ENCODE data around the gene SAYSD1.

Gene SAYSD1

DNA sequence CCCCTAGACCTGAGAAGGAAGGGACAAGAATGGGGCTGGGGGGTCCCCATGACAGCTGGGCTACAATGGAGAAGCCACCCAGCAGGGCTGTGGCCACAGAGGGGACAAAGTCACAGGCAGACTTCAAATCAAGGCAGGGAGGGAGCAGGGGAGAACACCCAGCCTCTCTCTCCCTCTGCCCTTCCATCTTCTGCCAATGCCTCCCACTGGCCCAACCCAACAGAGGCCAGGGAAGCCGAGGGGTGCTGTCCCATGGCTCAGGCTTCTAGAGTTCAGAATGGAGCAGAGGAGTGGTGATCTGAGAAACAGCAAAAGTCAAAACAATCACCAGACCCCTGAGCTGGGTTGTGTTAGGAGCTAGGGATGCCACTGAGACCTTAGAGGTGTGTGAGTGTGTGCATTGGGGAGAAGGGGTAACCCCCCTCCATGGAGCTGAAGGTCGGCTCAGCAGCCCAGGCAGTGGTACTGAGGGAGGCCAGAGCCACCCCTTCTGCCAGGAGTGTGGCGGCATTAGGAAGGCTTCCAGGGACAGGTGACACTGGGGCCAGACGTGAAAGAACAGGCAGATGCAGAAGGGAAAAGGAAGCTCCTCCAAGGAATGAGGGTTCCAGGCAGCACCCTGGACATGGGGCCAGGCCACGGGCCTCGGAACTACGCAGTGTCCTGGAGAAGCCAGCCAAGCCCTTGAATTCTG lies 54.4 kb downstream of the SAYSD1 start:
- Mint-ChIP-seq H3K4me3 (no peak overlapping the region), H3K27ac (no peak overlapping the region), H3K4me1 (ENCODE audit: low read depth) (no peaks in the 10 kb centered on the region), H3K9me3 (ENCODE audit: low read depth) (no peaks in the 10 kb centered on the region), H3K27me3 (peaks cover 1% of the 10 kb centered on the region), H3K36me3 (no peaks in the 10 kb centered on the region)

DNA sequence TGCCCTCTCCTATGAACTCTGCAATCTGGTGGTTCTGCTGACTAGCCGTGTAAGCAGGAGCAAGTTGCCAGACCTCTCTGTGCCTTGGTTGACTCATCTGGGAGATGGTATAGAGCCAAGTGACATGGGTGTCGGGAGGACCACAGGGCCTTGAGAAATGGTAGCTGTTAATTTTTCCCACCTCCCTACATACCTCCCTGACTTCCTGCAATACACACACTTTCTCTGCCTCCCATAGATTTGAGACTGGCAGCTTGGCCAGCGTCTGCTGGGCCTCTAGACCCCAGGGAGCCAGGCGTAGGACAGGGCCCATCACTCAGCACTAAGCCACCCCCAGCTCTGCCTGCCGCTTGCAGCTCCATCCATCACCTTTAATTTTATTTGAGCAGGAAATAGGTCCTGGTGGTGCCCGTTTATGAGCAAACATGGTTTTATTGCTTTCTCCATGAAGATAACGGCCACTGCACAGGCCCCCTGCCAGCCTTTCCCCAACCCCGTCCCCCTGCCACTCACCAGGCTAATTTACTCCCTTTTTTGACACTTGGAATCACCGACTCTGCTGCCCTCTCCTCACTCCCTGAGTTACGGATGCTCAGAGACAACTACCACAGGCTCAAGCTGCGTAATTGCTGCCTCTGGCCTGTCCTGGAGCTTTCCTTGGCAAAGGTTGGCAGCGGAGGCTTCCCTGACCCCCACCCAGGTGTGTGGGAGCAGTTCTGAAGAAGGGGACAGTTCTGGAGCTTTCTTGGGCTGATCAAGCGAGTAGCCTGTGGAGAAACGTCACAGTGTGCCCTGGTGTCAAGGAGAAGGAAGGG lies 55.3 kb downstream of the SAYSD1 start:
- Mint-ChIP-seq H3K36me3 (no peaks in the 10 kb centered on the region), H3K9me3 (ENCODE audit: low read depth) (no peaks in the 10 kb centered on the region), H3K27ac (no peak overlapping the region), H3K4me3 (no peak overlapping the region), H3K27me3 (peaks cover 1% of the 10 kb centered on the region), H3K4me1 (ENCODE audit: low read depth) (no peaks in the 10 kb centered on the region)

DNA sequence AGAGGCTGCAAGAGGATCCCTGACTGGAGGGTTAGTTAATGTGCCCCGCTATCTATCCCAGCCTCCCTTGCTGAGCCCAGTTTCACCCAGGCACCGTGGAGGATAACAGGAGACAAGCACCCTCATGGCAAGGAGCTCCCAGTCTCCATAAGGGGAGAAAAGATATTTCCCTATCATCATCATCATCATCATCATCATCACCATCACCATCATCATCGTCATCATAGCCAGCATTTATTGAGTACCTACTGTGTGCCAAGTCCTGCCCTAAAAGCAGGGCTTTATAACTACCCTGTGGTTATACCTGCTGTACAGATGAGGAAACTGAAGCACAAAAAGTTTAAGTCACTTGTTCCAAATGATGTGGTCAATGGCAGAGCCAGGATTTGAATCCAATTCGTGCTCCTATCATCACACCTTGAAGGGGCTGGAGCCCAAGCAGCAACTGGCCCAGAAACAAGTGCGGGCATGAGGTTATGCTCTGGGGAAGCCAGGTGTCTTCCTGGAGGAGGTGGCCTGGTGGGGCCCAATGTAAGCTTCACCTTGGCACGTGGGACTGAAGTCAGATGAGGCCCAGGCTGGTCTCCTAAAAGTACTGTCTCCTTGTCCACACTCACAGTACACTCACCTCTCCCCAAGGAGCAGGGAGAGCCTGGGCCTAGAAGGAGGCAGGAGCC lies 56.4 kb downstream of the SAYSD1 start:
- no peaks in the 10 kb centered on the region for H3K36me3 Mint-ChIP-seq
- H3K9me3 Mint-ChIP-seq (ENCODE audit: low read depth): no peaks in the 10 kb centered on the region

DNA sequence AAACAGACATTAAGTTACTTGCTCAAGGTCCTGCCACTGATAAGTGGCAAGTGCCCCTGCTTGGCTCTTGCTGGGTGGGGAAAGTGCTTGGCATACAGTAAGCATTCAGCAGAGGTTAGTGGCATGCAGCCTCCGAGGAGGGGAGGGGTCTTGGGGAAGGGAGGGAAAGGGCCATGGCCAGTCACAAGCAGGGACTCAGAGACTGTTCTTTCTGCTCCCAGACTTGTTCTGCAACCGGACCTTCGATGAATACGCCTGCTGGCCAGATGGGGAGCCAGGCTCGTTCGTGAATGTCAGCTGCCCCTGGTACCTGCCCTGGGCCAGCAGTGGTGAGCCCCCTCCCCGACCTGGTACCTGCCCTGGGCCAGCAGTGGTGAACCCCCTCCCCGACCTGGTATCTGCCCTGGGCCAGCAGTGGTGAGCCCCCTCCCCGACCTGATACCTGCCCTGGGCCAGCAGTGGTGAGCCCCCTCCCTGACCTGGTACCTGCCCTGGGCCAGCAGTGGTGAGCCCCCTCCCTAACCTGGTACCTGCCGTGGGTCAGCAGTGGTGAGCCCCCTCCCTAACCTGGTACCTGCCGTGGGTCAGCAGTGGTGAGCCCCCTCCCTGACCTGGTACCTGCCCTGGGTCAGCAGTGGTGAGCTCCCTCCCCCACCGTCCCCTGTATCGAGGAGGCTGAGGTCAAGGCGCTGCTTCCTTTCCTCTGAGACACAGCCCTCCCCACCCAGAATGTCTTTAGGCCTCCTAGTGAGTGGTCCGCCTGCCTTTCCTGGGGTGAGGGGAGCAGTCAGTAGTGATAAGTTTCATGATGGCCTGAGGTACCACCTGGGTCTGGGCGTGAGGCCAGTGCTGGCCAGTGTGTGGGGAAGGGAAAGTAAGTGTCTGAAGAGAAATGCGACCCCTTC lies 57.5 kb downstream of the SAYSD1 start:
- no peak overlapping the region for H3K4me3 Mint-ChIP-seq
- H3K9me3 Mint-ChIP-seq (ENCODE audit: low read depth): no peaks in the 10 kb centered on the region
- no peaks in the 10 kb centered on the region for H3K27me3 Mint-ChIP-seq
- H3K36me3 Mint-ChIP-seq: no peaks in the 10 kb centered on the region
- H3K4me1 Mint-ChIP-seq (ENCODE audit: low read depth): no peaks in the 10 kb centered on the region
- no peak overlapping the region for H3K27ac Mint-ChIP-seq

More for the DNA sequence above, 56.4 kb downstream of the SAYSD1 start:
- no peaks in the 10 kb centered on the region for H3K4me1 Mint-ChIP-seq (ENCODE audit: low read depth)
- no peak overlapping the region for H3K4me3 Mint-ChIP-seq
- H3K27me3 Mint-ChIP-seq: peaks cover 1% of the 10 kb centered on the region
- no peak overlapping the region for H3K27ac Mint-ChIP-seq

DNA sequence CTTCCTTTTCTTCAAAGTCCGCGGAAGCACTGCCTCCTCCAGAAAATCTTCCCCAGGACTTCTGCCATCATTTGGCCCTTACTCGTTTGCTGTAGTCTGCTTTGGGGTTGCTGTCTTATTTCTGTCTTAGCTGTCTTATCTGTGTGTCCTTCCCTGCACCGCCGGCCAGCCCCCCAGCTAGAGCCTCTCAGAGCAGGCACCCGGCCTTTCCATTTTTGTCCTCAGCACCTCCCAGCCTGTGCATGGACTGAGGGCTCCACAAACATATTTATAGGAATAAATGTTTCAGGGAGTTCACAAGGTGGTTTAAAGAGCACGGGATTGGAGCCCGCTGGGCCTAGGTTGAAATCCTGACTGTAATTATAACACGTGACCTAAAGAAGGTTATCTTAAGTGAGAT lies 58.3 kb downstream of the SAYSD1 start:
- Mint-ChIP-seq H3K27me3 (peaks cover 3% of the 10 kb centered on the region), H3K4me3 (no peak overlapping the region), H3K9me3 (ENCODE audit: low read depth) (no peaks in the 10 kb centered on the region), H3K4me1 (ENCODE audit: low read depth) (peaks cover 4% of the 10 kb centered on the region), H3K36me3 (no peaks in the 10 kb centered on the region), H3K27ac (no peak overlapping the region)

DNA sequence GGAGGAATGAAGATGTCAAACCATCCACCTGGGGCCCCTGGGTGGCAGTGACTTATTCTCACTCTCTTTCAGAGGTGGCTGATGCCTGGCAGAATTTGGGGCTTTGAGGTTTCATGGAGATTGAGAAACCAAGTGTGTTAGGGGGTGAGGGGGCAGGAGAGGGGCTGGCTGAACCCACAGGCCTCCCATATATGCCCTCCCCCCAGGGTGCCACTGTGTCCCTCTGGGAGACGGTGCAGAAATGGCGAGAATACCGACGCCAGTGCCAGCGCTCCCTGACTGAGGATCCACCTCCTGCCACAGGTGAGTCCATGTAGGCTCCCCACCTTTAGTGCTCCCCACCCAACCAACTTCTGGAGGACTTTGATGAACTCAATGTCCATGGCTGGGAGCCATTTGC lies 58.8 kb downstream of the SAYSD1 start:
- H3K9me3 Mint-ChIP-seq (ENCODE audit: low read depth): no peaks in the 10 kb centered on the region
- no peaks in the 10 kb centered on the region for H3K36me3 Mint-ChIP-seq
- H3K27me3 Mint-ChIP-seq: peaks cover 4% of the 10 kb centered on the region
- no peak overlapping the region for H3K27ac Mint-ChIP-seq
- no peak overlapping the region for H3K4me3 Mint-ChIP-seq
- H3K4me1 Mint-ChIP-seq (ENCODE audit: low read depth): peaks cover 9% of the 10 kb centered on the region

DNA sequence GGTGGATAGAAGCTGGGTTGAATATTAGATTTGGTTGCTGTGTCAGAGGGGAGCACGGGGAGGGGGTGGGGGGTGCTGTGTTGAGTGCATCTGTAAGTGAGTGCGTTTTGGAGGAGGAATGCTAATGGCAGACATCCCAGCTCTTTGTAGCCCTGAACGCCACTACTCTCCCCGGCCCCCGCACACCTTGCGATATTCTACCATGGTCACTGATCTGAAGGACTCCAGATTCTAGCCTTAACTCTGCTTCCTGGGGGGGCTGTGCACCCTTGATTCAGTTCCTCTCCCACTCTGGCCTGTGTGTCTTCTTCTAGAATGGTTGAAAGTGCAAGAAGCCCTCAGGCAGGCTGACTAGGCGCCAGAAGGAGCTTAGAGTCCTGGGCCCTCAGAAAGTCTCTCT lies 59.3 kb downstream of the SAYSD1 start:
- Mint-ChIP-seq H3K4me3 (no peak overlapping the region), H3K9me3 (ENCODE audit: low read depth) (no peaks in the 10 kb centered on the region), H3K36me3 (no peaks in the 10 kb centered on the region), H3K27me3 (peaks cover 4% of the 10 kb centered on the region), H3K27ac (no peak overlapping the region), H3K4me1 (ENCODE audit: low read depth) (peaks cover 14% of the 10 kb centered on the region)

DNA sequence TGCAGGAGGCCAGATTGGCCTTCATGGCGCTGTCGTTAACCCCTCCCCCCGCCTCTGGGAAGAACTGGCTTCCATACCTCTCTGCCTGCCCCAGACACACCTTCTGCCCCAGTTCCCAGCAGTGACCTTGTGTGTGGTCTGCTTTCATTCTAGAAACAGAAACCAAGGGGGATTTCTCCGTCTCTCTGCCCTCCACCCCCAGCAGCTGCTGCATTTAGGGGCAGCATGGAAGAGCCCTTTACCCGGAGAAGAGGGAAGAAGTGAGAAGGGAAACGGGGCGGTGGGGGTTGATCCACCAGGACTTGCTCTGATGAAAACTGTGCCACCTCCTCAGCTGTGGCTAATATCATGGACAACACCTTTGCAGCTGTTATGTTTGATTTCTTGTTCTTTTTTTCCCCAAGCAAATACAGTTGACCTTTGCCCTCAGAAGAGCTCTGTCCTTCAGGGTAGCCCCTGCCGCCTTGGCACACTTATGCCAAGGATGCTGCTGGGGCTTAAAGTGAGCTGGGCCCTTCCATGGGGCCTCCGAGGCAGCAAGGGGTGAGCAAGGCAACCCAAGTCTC lies 60.3 kb downstream of the SAYSD1 start:
- Mint-ChIP-seq H3K4me3 (no peak overlapping the region), H3K27ac (peak overlapping the region; percentile 10), H3K27me3 (peaks cover 7% of the 10 kb centered on the region), H3K4me1 (ENCODE audit: low read depth) (peaks cover 20% of the 10 kb centered on the region), H3K9me3 (ENCODE audit: low read depth) (no peaks in the 10 kb centered on the region), H3K36me3 (no peaks in the 10 kb centered on the region)

All from activated naive CD8-positive, alpha-beta T cell (primary cell).